Measurements from ENCODE around the gene GCC1.

DNA sequence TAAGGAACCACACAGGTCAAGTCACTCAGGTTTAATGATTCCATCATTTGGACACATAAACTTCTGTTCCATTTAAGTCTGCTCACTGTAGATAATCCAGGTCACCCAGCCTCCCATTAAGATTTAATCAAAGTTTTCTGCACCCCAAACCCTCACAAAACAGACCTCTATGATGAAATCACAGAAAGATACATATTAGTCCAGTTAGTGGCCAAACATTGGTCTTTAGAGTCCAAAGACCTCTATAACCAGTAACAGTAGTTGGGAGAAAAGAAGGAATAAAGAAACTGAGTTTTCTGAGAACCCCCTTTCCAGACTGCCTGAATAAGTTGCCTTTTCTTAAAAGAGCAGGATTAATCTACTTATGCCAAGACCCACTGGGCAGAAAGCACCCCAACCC is 4.8 kb downstream of the GCC1 start:
- TF ChIP-seq, protein P1, sequence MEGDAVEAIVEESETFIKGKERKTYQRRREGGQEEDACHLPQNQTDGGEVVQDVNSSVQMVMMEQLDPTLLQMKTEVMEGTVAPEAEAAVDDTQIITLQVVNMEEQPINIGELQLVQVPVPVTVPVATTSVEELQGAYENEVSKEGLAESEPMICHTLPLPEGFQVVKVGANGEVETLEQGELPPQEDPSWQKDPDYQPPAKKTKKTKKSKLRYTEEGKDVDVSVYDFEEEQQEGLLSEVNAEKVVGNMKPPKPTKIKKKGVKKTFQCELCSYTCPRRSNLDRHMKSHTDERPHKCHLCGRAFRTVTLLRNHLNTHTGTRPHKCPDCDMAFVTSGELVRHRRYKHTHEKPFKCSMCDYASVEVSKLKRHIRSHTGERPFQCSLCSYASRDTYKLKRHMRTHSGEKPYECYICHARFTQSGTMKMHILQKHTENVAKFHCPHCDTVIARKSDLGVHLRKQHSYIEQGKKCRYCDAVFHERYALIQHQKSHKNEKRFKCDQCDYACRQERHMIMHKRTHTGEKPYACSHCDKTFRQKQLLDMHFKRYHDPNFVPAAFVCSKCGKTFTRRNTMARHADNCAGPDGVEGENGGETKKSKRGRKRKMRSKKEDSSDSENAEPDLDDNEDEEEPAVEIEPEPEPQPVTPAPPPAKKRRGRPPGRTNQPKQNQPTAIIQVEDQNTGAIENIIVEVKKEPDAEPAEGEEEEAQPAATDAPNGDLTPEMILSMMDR (IDR thresholded peaks at IDR 0.05; ENCODE audit: low read depth, low read length, poor library complexity, severe bottlenecking), result no peak
- TF ChIP-seq EZH2phosphoT487 (IDR thresholded peaks at IDR 0.05; ENCODE audit: borderline replicate concordance, low read length), result no peak

Measured in DOHH2 (cell line).